Astrocyte (in vitro differentiated cells and primary cell): ENCODE results near the gene TDRD12.

Experiments
- EZH2 ChIP-seq: IDR thresholded peaks from 2 replicates; pipeline ENCODE4 v1.6.1; 2012; ENCODE audit warnings: mild to moderate bottlenecking, low read length, inconsistent platforms; ENCODE audit not compliant: insufficient read depth
- TF ChIP-seq, protein P1 (sequence below): IDR thresholded peaks from 2 replicates; pipeline ENCODE4 v1.5.1; 2011; ENCODE audit warnings: low read depth, mild to moderate bottlenecking, inconsistent platforms, low read length, moderate library complexity; ENCODE audit not compliant: insufficient read depth

- TF ChIP-seq, protein P1, sequence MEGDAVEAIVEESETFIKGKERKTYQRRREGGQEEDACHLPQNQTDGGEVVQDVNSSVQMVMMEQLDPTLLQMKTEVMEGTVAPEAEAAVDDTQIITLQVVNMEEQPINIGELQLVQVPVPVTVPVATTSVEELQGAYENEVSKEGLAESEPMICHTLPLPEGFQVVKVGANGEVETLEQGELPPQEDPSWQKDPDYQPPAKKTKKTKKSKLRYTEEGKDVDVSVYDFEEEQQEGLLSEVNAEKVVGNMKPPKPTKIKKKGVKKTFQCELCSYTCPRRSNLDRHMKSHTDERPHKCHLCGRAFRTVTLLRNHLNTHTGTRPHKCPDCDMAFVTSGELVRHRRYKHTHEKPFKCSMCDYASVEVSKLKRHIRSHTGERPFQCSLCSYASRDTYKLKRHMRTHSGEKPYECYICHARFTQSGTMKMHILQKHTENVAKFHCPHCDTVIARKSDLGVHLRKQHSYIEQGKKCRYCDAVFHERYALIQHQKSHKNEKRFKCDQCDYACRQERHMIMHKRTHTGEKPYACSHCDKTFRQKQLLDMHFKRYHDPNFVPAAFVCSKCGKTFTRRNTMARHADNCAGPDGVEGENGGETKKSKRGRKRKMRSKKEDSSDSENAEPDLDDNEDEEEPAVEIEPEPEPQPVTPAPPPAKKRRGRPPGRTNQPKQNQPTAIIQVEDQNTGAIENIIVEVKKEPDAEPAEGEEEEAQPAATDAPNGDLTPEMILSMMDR, result no peak
- no peak for TF ChIP-seq EZH2
Measured at GRCh38 chr19:32824191-32824751, 104.7 kb downstream of the TDRD12 start.
